CD14-positive monocyte (primary cell): Measurements from ENCODE around the gene SOX5. TPM values are rescaled to one million over a fixed set of nuclear protein-coding genes. Genes with fewer than 3 reads are reported as not detected.

ENCODE experiments used
- DNase-seq, 3 donors: peaks; one replicate each; pipeline ENCODE4 v3.0.0-alpha.2; 2011 to 2022
- H2AFZ ChIP-seq: 2 replicates; pipeline ENCODE4 v1.6.0; 2012; ENCODE audit warnings: mild to moderate bottlenecking, low read depth, low read length, inconsistent platforms; ENCODE audit not compliant: insufficient read depth, poor library complexity, severe bottlenecking
- H3K27ac ChIP-seq, 2 donors: 1 replicate in 1 of 2; 2 replicates in 1 of 2; pipeline ENCODE4 v1.5.1; 2012 to 2013; ENCODE audit warnings: low read length in 2 of 2, control low read depth in 1 of 2, inconsistent platforms in 1 of 2, low read depth in 1 of 2, mild to moderate bottlenecking in 1 of 2
- H3K27me3 ChIP-seq, 2 donors: one replicate each; pipeline versions ENCODE4 v1.6.0 to v1.6.1; 2011 to 2013; ENCODE audit warnings: low read length in 2 of 2; ENCODE audit not compliant: control insufficient read depth in 2 of 2, insufficient read depth in 2 of 2
- H3K36me3 ChIP-seq, 2 donors: replicated peaks in 1 of 2; 1 replicate in 1 of 2; 2 replicates in 1 of 2; pipeline versions ENCODE4 v1.5.1 to v1.6.1; 2012 to 2013; ENCODE audit warnings: low read length in 2 of 2, control low read depth in 1 of 2, inconsistent platforms in 1 of 2, mild to moderate bottlenecking in 1 of 2; ENCODE audit not compliant: insufficient read depth in 2 of 2, control insufficient read depth in 1 of 2
- H3K4me1 ChIP-seq, 2 donors: 1 replicate in 1 of 2; 2 replicates in 1 of 2; pipeline versions ENCODE4 v1.5.1 to v1.6.1; 2012 to 2013; ENCODE audit warnings: low read length in 2 of 2, control low read depth in 1 of 2, inconsistent platforms in 1 of 2, mild to moderate bottlenecking in 1 of 2, moderate library complexity in 1 of 2; ENCODE audit not compliant: insufficient read depth in 2 of 2, control insufficient read depth in 1 of 2
- H3K4me2 ChIP-seq: replicated peaks from 2 replicates; pipeline ENCODE3; 2012; ENCODE audit warnings: low read length, moderate library complexity, mild to moderate bottlenecking; ENCODE audit not compliant: poor library complexity, severe bottlenecking; ENCODE audit errors: extremely low read depth
- H3K4me3 ChIP-seq, 3 experiments: fragments of 200-600 bp in 1 of 3; sonication (generic) in 1 of 3; replicated peaks in 1 of 3; 1 replicate in 2 of 3; 2 replicates in 1 of 3; pipeline ENCODE4 v1.5.1; 2011 to 2013; ENCODE audit warnings: low read length in 3 of 3, mild to moderate bottlenecking in 3 of 3, control low read depth in 2 of 3, low read depth in 2 of 3, inconsistent platforms in 1 of 3, moderate library complexity in 1 of 3
- H3K79me2 ChIP-seq: 2 replicates; pipeline ENCODE4 v1.6.0; 2012; ENCODE audit warnings: mild to moderate bottlenecking, control low read depth, inconsistent platforms, low read length, moderate library complexity; ENCODE audit not compliant: insufficient read depth
- H3K9ac ChIP-seq: 2 replicates; pipeline ENCODE4 v1.6.0; 2017; ENCODE audit warnings: low read length, mild to moderate bottlenecking; ENCODE audit not compliant: insufficient read depth, poor library complexity, severe bottlenecking
- H3K9me3 ChIP-seq, 2 donors: replicated peaks in 1 of 2; 1 replicate in 1 of 2; 2 replicates in 1 of 2; pipeline versions ENCODE4 v1.5.1 to v1.6.1; 2012 to 2013; ENCODE audit warnings: low read length in 2 of 2, control low read depth in 1 of 2; ENCODE audit not compliant: control insufficient read depth in 1 of 2, insufficient read depth in 1 of 2
- H4K20me1 ChIP-seq: 2 replicates; pipeline ENCODE4 v1.6.0; 2012; ENCODE audit warnings: mild to moderate bottlenecking, low read length, control low read depth, moderate library complexity; ENCODE audit not compliant: insufficient read depth
- H3K27ac Mint-ChIP-seq, 7 donors: one replicate each; pipeline ENCODE4 v1.8.0; 2020; ENCODE audit warnings: mild to moderate bottlenecking in 7 of 7, mixed read lengths in 7 of 7, moderate library complexity in 6 of 7, inconsistent platforms in 2 of 7
- H3K27me3 Mint-ChIP-seq, 3 donors: one replicate each; pipeline ENCODE4 v1.8.0; 2021 to 2022; ENCODE audit warnings: low read depth in 3 of 3, mild to moderate bottlenecking in 3 of 3, mixed read lengths in 3 of 3, moderate library complexity in 3 of 3, inconsistent platforms in 1 of 3
- H3K36me3 Mint-ChIP-seq, 2 donors: one replicate each; pipeline ENCODE4 v1.8.0; 2020; ENCODE audit warnings: mixed read lengths in 2 of 2, inconsistent platforms in 1 of 2, mild to moderate bottlenecking in 1 of 2
- H3K4me1 Mint-ChIP-seq: one replicate; pipeline ENCODE4 v1.8.0; 2020; ENCODE audit warnings: mild to moderate bottlenecking, mixed read lengths
- H3K4me3 Mint-ChIP-seq, 2 donors: one replicate each; pipeline ENCODE4 v1.8.0; 2020; ENCODE audit warnings: mild to moderate bottlenecking in 2 of 2, mixed read lengths in 2 of 2, moderate library complexity in 1 of 2
- H3K9me3 Mint-ChIP-seq, 7 donors: one replicate each; pipeline ENCODE4 v1.8.0; 2020 to 2022; ENCODE audit warnings: mixed read lengths in 7 of 7, mild to moderate bottlenecking in 6 of 7, moderate library complexity in 6 of 7, inconsistent platforms in 2 of 7
- CTCF ChIP-seq: fragments of 200-600 bp; IDR thresholded peaks from one replicate; pipeline ENCODE4 v1.8.0; 2022; ENCODE audit warnings: antibody characterized with exemption, mild to moderate bottlenecking
- WGBS: methylation state at CpG from one replicate; pipeline ENCODE4 v1.1.5; 2013; ENCODE audit warnings: missing lambda C conversion rate; ENCODE audit not compliant: insufficient coverage; 5-methylcytosine and 5-hydroxymethylcytosine counted together
- intact Hi-C, 2 donors: fragments of 100-400 bp; cut with micrococcal nuclease; formaldehyde crosslinking; loops; one replicate each; pipeline versions ENCODE4 v1.15.0 to v1.15.1; 2023
- polyA plus RNA-seq, 3 donors: library from polyadenylated mRNA; depleted of rRNA in 1 of 3; unstranded in 2 of 3; stranded (reverse) in 1 of 3; fragments of 300-500 nt in 2 of 3; fragments of >200 nt in 1 of 3; fragmentation: Illumina TruSeq in 2 of 3; gene quantifications; 1 replicate in 2 of 3; 2 replicates in 1 of 3; pipeline ENCODE4 v1.2.3, GENCODE V29; 2012 to 2021

The SOX5 gene
- polyA plus RNA-seq, 3 donors: not detected

- Histone ChIP-seq H4K20me1 (no peaks in the 10 kb centered on the region), H3K27ac (no peak overlapping the region), H3K4me2 (no peak overlapping the region), H2AFZ (no peak overlapping the region), H3K9me3 (peaks cover 0 to 4% of the 10 kb centered on the region in 2 donors), H3K36me3 (no peaks in the 10 kb centered on the region), H3K27me3 (no peaks in the 10 kb centered on the region), H3K9ac (no peak overlapping the region), H3K79me2 (no peaks in the 10 kb centered on the region), H3K4me1 (no peaks in the 10 kb centered on the region), H3K4me3 (no peak overlapping the region)
- no peak for TF ChIP-seq CTCF
- Mint-ChIP-seq H3K4me1 (no peaks in the 10 kb centered on the region), H3K4me3 (no peak overlapping the region), H3K36me3 (no peaks in the 10 kb centered on the region), H3K9me3 (peaks cover 0 to 6% (median 3%) of the 10 kb centered on the region in 7 donors), H3K27me3 (no peaks in the 10 kb centered on the region), H3K27ac (no peak overlapping the region)
- DNase-seq: no peak
- intact Hi-C loops: no loop called here
These were observed 263.4 kb downstream of the SOX5 start for GRCh38 chr12:23686095-23686494.

GRCh38 chr12:23684121-23684520 lies 265.3 kb downstream of the SOX5 start:
- no CpG with 5 or more reads among the region's 1 CpG for WGBS
- no peaks in the 10 kb centered on the region for H3K27me3 ChIP-seq
- peaks cover 0 to 3% (median 0%) of the 10 kb centered on the region in 7 donors for H3K9me3 Mint-ChIP-seq
- no peak overlapping the region for H2AFZ ChIP-seq
- no peaks in the 10 kb centered on the region for H3K4me1 Mint-ChIP-seq
- no peaks in the 10 kb centered on the region for H3K36me3 ChIP-seq
- DNase-seq: no peak
- intact Hi-C loops: no loop called here
- H4K20me1 ChIP-seq: no peaks in the 10 kb centered on the region
- H3K27me3 Mint-ChIP-seq: no peaks in the 10 kb centered on the region
- no peak for TF ChIP-seq CTCF
- no peaks in the 10 kb centered on the region for H3K36me3 Mint-ChIP-seq
- H3K27ac Mint-ChIP-seq: no peak overlapping the region
- no peak overlapping the region for H3K4me3 Mint-ChIP-seq
- no peak overlapping the region for H3K4me2 ChIP-seq
- no peaks in the 10 kb centered on the region for H3K4me1 ChIP-seq
- H3K4me3 ChIP-seq: no peak overlapping the region
- H3K9me3 ChIP-seq: no peaks in the 10 kb centered on the region
- H3K9ac ChIP-seq: no peak overlapping the region
- no peak overlapping the region for H3K27ac ChIP-seq
- H3K79me2 ChIP-seq: no peaks in the 10 kb centered on the region
